ENCODE results near the gene SLC22A7.

DNA sequence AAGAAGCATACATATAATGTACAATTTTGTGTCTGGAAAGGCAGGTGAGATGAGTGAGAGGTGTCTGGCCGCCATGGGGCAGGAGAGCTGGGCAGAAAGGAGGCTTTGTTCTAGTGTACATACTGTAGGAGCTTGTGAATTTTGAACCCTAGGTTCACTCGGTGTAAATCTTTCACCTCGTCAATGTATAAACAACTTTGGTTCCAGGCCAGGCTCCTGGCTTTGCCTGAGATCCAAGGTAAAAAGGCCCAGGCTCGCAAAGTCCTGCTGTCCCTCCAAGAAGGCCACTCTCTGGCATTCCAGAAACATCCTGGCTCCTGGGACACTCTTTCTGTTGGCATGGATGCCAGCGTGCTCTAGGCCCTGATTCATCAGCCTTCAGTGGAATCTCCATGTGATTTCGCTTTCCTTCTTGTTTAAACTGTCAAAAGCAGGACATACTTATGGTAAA is 7.1 kb upstream of the SLC22A7 start:
- TF ChIP-seq TAF1 (IDR thresholded peaks at IDR 0.05; ENCODE audit: low read depth, low read length) (no peak), POLR2A (IDR thresholded peaks at IDR 0.05; ENCODE audit: low read depth, low read length) (no peak), SPI1 (IDR thresholded peaks at IDR 0.05; ENCODE audit: low read depth, low read length) (no peak), POLR2AphosphoS5 (IDR thresholded peaks at IDR 0.05; ENCODE audit: low read depth, low read length) (no peak), PAX5 (IDR thresholded peaks at IDR 0.05; ENCODE audit: insufficient read depth, low read length, severe bottlenecking) (no peak), POU2F2 (IDR thresholded peaks at IDR 0.05; ENCODE audit: low read depth, low read length) (no peak)
